Measurements from ENCODE around the gene GNLY. TPM values are rescaled to one million over a fixed set of nuclear protein-coding genes. Genes with fewer than 3 reads are reported as not detected.

GNLY gene
- polyA plus RNA-seq, 1 of the 3 experiments (the other 2 are of a cell fraction), result not detected

GRCh38 chr2:85740193-85740592 lies 46.0 kb downstream of the GNLY start:
- 96% methylated on average over 4 of the region's 4 CpGs for WGBS (ENCODE audit: low lambda C conversion rate)
- POLR2A ChIA-PET, result no interaction called here
- peaks cover 52 to 53% of the 10 kb centered on the region in 2 experiments for H3K4me1 ChIP-seq (ENCODE audit: control insufficient read depth in 1 of 2, insufficient read depth in 2 of 2, low read depth in 1 of 2, low read length in 1 of 2)

GRCh38 chr2:85741211-85741832 lies 47.2 kb downstream of the GNLY start:
- Histone ChIP-seq H3K79me2 (ENCODE audit: insufficient read depth) (no peaks in the 10 kb centered on the region), H3K9me2 (no peaks in the 10 kb centered on the region), H3K4me2 (peak overlapping the region; percentile 73; the same call in 1 of the 2 replicates), H3F3A (replicated peaks; ENCODE audit: insufficient read depth) (peaks cover 23% of the 10 kb centered on the region), H3K4me1 (ENCODE audit: control insufficient read depth in 1 of 2, insufficient read depth in 2 of 2, low read depth in 1 of 2, low read length in 1 of 2) (peaks cover 54 to 55% of the 10 kb centered on the region in 2 experiments), H3K9ac (peak overlapping the region; percentile 83; the same call in 1 of the 2 replicates), H2AFZ (ENCODE audit: low read depth) (peak overlapping the region; percentile 2; the same call in 1 of the 2 replicates), H3K4me3 (ENCODE audit: low read depth in 2 of 2, low read length in 1 of 2) (no peak overlapping the region), H3K27ac (ENCODE audit: low read depth in 2 of 2, low read length in 1 of 2) (peak overlapping the region; percentile 95 to 96), H3K9me3 (no peaks in the 10 kb centered on the region), H3K36me3 (replicated peaks in 1 of 2; ENCODE audit: control insufficient read depth in 1 of 2, insufficient read depth in 2 of 2, low read length in 1 of 2) (no peaks in the 10 kb centered on the region), H3K27me3 (ENCODE audit: insufficient read depth) (no peaks in the 10 kb centered on the region), H4K20me1 (ENCODE audit: insufficient read depth) (no peaks in the 10 kb centered on the region)
- TF ChIP-seq GATA2 (CRISPR knock-in tag; IDR thresholded peaks at IDR 0.05) (no peak), SIN3A (IDR thresholded peaks at IDR 0.05; ENCODE audit: borderline replicate concordance, low read depth, low read length) (no peak), MXI1 (IDR thresholded peaks at IDR 0.05; ENCODE audit: low read depth, low read length) (no peak), TEAD4 (IDR thresholded peaks at IDR 0.05; ENCODE audit: borderline replicate concordance, insufficient read depth) (no peak), ELF1 (IDR thresholded peaks at IDR 0.05) (no peak), EP300 (IDR thresholded peaks at IDR 0.05; ENCODE audit: borderline replicate concordance in 1 of 2, low read depth in 1 of 2, low read length in 1 of 2) (no peak), RCOR1 (IDR thresholded peaks at IDR 0.05; ENCODE audit: low read length) (no peak), RXRA (IDR thresholded peaks at IDR 0.05; ENCODE audit: borderline replicate concordance, low read depth) (no peak), GABPA (IDR thresholded peaks at IDR 0.05; ENCODE audit: low read depth) (no peak), NFIC (IDR thresholded peaks at IDR 0.05; ENCODE audit: borderline replicate concordance) (no peak)
- no peak for DNase-seq
- 85% methylated on average over 9 of the region's 9 CpGs for WGBS (ENCODE audit: low lambda C conversion rate)
- ChIA-PET CTCF (interaction anchor here (0.8 to 34.7 kb wide), 14 partner anchors 8 to 148 kb away, joined by 3 to 626 read pairs (median 8); partner anchors contain the start of genes ATOH8 and ST3GAL5), POLR2A (interaction anchor here (1.0 kb wide), 1 partner anchor 9 kb away, joined by 3 read pairs; no protein-coding TSS in a partner anchor)

More at GRCh38 chr2:85740193-85740592, 46.0 kb downstream of the GNLY start:
- H4K20me1 ChIP-seq (ENCODE audit: insufficient read depth), result no peaks in the 10 kb centered on the region
- H3K79me2 ChIP-seq (ENCODE audit: insufficient read depth), result no peaks in the 10 kb centered on the region
- CTCF ChIA-PET, result interaction anchor here (0.6 to 34.7 kb wide), 7 partner anchors 11 to 338 kb away, joined by 3 to 626 read pairs (median 9); partner anchors contain the start of gene ATOH8
- H3K27ac ChIP-seq (ENCODE audit: low read depth in 2 of 2, low read length in 1 of 2), result no peak overlapping the region; a peak in 1 of 4 replicates
- H3K36me3 ChIP-seq (replicated peaks in 1 of 2; ENCODE audit: control insufficient read depth in 1 of 2, insufficient read depth in 2 of 2, low read length in 1 of 2), result no peaks in the 10 kb centered on the region
- H3K9me3 ChIP-seq, result no peaks in the 10 kb centered on the region
- H3K9me2 ChIP-seq, result no peaks in the 10 kb centered on the region
- H3K9ac ChIP-seq, result no peak overlapping the region
- no peak overlapping the region for H3K4me3 ChIP-seq (ENCODE audit: low read depth in 2 of 2, low read length in 1 of 2)
- peaks cover 32% of the 10 kb centered on the region for H3F3A ChIP-seq (replicated peaks; ENCODE audit: insufficient read depth)
- H2AFZ ChIP-seq (ENCODE audit: low read depth), result no peak overlapping the region
- no peak overlapping the region for H3K4me2 ChIP-seq
- no peak for DNase-seq
- TF ChIP-seq TAF1 (IDR thresholded peaks at IDR 0.05; ENCODE audit: borderline replicate concordance, low read depth, low read length) (no peak), MEF2A (IDR thresholded peaks at IDR 0.05; ENCODE audit: borderline replicate concordance, low read depth) (no peak), NFIC (IDR thresholded peaks at IDR 0.05; ENCODE audit: borderline replicate concordance) (no peak), CHD2 (IDR thresholded peaks at IDR 0.05; ENCODE audit: low read length, partially characterized antibody) (no peak), IRF3 (IDR thresholded peaks at IDR 0.05; ENCODE audit: low read depth, low read length) (no peak), RAD21 (IDR thresholded peaks at IDR 0.05; ENCODE audit: low read length) (no peak), SIN3A (IDR thresholded peaks at IDR 0.05; ENCODE audit: borderline replicate concordance, low read depth, low read length) (no peak), YY1 (IDR thresholded peaks at IDR 0.05; ENCODE audit: low read depth) (no peak)
- H3K27me3 ChIP-seq (ENCODE audit: insufficient read depth), result no peaks in the 10 kb centered on the region
